Suppressor macrophage treated with lipopolysaccharide for 1 hour (primary cell): ENCODE results near the gene SERPINE2.

Experiments
- DNase-seq, 3 donors: peaks; one replicate each; pipeline ENCODE4 v3.0.0-alpha.2; 2020 to 2022

The SERPINE2 gene

DNA sequence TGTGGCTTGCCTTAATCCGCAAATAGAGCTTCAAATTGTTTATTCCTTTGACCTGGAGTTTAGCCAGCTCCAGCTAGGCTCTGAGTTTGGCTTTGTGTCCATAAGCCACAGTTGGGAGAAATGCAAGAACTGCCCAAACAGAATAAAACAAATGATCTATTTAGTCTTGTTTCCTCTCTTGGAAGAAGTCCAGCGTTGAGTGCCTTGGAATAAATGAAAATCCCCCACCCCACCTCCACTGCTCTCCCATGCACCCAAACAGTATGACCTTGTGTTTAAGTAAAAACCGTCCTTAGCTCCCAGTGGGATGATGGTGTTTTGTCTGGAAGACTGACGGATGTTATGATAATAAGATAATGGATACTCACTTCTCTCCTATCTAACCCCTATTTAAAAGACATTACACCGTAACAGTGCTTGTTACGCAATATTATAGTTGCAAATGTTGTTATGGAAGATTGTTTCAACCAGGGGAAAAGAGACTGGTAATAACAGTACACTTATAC lies 3.2 kb upstream of the SERPINE2 start:
- DNase-seq, result no peak

DNA sequence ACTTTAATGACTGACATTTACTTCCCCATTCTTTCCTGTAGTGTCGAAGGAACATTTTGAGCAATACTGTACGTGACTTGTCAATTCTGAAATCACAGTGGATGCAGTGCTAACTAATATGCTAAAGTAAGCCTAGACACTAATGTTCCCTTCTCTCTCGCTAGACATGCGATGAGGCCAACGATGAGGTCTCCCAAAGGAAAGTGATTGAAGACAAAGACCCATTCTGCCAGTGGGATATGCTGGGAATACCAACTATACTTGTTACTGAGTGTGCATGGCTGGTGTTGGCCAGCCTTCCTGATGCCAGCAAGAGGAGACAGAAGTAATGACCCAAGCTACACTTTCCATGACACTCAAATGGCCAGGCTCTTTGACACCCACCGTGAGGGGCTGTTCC lies 2.5 kb upstream of the SERPINE2 start:
- DNase-seq, result peak in 1 of 3 donors; percentile 13

DNA sequence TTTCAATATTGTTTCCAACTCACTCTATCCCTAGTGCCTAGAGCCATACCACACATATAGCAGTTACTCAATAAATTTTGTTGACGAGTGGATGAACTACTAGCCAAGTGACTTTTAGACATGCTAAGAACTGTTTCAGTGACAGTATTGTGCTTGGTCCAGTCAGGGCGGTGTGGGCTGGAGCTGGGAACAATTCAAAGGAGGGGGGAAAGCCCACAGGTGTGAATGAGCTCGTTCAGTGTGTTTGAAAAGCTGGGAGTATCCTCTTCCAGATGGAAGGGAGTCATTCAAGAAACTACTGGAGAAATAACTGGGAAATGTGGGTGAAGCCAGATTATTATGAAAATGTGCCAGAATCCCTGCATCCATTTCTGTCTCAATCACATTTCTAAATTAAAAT lies 1.7 kb upstream of the SERPINE2 start:
- no peak for DNase-seq

DNA sequence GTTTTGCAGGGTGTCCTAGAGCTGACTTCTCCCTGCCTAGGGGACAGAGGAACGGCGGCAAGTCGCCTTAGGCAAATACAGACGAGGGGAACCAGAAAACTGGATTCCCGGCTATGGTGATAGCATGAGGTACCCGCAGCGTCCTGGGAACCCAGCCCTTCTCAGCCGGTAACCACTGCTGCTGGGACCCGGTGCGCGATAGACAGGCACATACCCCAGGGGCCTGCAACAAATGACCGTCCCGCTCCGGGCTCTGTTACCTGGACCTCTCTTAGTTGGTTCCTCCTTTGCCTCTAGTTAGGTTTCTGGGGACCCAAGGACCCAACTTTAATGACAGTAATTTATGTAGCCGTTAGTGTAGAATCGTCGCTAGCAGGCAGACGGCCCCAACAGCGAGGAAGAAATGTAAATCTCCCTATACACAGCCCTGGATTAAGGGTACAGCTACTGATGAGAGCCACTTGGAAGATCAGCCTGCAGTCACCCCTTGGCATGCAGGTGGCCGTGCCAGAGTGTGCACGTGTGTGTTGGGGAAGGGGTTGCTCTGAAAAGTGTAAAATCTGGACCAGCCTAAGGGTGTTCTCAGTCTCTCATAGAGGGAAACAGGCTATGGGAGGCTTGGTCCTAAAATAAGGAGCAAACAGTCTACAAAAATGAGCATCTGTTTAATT lies 819 bp upstream of the SERPINE2 start:
- DNase-seq, result no peak

DNA sequence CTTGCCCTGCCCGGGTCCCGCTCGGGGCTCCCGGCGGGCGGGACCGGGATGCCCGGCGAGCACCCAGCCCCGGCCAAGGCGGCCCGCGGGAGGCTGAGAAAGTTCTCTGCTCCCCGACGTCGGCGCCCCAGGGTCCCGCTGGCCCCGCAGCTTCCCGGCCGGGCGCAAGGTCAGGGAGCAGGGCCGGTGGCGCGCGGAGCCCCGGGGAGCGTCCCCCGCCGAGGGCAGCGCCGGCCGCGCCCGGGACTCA lies 331 bp downstream of the SERPINE2 start:
- peak in 1 of 3 donors; percentile 29 for DNase-seq

DNA sequence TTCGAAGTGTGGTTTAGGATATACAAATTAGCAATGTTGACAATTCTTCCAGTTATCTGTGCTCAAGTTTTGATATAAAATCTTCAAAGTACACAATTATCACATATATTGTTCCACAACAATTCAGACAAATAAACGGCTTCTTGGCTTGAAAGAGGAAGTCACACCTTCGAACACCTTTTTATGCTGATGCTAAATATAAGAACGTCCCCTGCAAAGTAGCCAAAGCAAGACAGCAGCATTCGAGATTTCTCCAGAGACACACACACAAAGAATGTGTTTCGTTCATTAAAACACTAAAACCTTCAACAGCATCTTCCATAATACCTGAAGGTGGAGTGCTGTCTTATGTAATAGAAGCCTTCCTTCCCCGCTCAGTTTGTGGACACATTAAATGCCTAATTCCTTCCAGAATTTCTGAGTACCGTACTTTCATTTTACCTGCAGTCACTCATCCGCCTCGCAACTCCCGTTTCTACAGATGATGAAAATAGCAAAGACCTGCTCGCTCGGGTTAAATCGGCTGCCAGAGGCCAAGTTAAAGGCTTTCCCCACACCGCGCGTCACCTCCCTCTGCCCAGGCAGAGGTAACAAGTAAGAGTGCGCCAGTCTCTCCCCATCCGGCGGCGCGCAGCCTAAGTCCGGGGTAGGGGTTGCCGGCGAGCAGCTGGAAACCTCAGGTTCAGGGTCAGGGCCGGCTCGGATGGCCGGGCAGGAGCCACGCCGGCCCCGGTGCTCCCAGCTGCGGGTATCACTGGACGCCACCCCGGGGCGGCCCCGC lies 847 bp downstream of the SERPINE2 start:
- peak; percentile 19 to 44 (median 20) for DNase-seq

DNA sequence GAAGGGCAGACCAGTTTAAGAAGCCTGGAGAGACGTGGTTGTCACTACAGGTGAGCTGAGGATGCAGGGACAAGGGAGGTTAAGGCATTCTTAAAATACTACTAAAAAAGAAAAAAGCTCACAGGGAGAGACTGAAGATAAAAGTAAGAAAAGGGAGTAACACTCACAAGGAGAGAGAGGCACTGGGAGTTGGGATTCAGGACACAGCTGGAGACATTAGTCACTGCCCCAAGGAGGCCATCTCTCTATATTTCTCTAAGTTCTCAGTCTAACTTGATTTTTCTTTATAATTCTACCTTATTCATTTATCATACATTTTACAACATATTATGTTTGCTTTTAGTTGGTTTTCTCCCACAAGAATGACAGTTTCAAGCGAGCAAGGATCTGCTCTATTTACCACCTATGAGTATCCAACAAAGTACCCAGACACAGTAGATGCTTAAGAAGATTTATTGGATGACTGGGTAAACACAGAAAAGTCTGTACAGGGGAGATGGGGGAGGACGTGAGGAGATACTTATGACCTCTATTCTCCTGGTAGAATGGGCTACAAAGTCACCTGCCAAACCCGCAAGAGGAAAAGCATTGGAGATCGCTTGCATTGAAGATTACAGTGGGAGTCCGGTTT lies 2.2 kb downstream of the SERPINE2 start:
- no peak for DNase-seq

DNA sequence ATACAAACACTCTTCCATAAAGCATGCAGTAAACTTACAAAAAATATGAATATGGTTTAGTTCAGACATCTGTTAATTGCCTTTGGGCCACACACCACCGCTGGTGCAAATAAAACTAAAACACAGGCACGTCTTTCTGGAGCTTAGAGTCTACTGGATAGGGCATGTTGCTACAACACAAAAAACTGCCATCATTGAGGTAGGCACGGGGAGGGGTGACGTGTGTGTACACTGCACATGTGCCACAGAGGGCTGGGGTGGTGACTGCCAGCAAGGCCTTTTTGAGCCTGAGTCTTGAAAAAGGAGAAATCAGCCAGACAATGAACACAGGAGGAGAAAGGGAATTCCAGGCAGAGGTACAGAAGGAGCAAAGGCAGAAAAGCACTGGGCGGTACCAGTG lies 5.1 kb downstream of the SERPINE2 start:
- peak in 1 of 3 donors; percentile 10 for DNase-seq

DNA sequence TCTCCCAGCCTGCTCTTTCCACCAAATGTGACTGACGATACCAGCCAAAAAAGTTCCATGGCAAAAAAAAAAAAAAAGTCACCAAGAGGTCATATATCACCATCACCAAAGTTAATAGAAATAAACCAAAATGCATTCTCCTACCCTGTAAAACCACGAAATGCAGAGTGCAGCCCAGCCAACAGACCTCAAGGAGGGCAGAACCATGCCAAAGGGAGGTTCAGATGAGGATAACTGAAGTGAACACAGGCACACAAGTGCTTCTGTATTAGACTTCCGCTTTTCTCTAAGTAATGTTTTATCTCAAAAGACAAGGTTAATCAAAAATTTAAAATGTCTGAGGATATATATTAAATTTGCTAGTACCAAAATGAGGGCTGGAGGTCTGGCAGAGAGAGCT lies 5.5 kb downstream of the SERPINE2 start:
- DNase-seq, result peak in 1 of 3 donors; percentile 19

DNA sequence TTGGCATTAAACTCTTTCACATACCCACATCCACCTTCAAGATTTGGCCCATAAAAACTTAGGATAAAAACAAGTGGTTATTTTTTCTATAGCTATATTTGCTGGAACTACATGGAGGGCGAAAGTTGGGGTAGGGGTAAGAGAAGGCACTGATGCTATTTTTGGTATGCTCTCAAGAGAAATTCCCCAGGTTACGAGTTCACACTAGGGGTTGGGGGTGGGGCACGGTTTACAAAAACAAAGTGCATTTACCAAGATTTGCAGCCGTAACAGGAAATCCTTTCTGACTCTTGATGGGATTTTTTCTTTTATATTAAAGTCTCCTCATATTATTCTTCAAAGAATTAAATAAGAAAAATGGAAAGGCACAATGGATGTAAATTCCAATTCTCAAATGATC lies 6.8 kb downstream of the SERPINE2 start:
- DNase-seq, result no peak

DNA sequence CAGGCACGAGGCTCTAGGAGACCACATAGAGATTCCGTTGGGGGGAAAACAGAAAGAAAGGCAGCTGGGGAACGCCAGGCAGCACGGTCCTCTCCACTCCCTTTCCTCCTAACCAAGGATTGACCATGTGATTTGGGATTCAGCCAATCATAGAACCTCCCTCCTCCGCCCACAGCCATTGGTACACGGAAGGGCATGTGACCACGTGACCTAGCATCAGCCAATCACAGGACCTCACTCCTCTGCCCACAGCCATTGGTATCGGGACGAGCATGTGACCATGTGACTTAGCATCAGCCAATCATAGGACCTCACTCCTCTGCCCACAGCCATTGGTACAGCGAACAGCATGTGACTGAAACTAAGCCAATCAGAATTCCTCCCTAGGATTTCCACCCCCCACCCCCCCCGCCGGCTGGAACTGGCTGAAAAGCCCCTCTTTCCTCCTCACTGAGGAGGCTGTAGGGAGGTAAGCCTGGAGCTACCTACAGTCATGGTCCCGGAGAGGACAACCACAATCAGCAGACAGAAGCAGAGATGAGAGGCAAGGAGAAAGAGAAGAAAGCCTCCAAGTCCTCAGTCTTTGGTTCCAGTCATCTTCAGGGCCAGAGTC lies 7.6 kb downstream of the SERPINE2 start:
- DNase-seq, result no peak

DNA sequence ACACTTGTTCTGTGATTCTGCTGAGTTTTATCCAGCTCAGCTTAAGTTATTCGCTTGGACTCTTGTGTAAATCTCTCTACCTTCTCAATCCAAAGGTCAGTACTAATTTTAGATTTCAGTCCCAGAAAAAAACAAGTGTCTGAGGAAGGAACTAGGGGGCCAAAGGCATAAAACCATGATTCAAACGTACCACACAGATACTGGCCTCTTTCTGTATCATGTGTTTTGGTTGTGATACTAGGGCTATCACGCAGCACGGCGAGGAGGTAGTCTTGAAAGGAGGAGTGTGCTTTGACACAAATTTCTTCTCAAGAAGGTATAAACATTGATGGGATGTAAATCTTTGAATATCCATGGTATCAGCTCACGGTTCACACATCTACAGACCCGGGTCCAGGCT lies 8.3 kb downstream of the SERPINE2 start:
- DNase-seq, result no peak

DNA sequence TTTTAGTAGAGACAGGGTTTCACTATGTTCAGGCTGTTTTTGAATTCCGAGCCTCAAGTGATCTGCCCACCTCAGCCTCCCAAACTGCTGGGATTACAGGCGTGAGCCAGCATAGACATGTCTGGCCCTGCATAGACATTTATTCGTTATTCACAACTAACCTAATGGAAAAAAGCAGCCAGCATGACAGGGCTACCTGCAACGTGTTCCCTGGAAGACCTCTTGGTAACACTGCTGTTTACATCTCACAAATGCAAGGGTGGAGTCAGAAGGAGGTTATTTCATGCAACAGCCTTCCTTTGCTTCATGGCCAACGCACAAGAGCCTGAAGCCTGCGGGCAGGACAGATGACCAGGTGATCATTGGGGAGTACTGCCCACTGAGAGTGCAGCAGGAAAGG lies 9.2 kb downstream of the SERPINE2 start:
- no peak for DNase-seq

DNA sequence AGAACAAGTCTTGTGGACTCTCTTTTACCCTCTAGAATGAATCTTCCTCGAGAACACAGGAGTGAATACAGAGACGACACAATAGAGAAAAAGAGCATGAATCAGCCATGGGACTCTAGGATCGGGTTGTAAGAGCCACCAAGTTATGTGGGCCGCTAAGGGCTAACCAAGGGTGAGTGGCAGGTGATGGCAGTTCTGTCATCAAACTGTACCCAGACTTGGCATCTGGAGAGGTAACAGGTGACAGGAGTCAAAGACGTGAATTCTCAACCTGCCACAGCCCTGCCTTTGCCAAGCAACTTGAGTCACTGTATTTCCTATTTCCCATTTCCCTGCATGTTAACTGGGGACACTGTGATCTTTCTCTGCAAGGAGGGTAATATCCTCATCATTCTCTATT lies 11.2 kb downstream of the SERPINE2 start:
- no peak for DNase-seq

DNA sequence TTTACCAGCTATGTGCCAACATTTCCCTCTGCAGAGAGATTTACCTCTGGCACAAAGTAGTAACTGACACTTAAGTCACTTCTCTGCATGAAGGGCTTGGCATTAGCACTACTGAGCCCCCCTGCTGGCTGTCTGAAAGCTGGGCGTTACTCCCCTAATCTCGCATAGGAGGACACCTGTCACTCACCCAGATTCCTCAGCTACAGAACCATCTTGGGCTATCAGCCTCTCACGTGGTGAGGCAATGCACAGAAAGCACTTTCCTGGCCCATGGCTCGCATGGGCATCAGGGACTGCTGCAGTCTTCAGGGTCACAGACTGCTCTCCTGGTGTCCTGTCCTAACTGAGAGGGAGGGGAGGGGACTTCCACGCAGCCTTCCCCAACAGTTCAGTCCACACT lies 12.0 kb downstream of the SERPINE2 start:
- DNase-seq, result no peak

DNA sequence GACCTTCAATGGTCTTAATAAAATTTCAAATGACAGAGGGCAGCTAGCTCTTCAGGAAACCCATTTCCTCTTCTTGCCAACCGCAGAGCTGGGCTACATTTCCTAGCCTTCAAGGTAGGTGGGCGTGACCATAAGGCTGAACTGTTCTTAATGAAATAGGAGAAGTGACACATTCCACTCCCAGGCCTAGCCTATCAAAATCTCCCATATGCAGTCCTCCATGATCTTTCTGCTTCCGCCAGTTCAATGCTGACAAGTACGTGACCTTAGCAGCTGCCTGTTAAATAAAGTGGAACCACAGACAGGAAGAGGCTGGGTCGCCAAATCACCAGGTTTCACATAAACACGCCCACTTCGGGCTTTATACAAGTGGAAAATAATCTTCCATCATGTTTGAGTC lies 13.2 kb downstream of the SERPINE2 start:
- peak; percentile 79 to 88 (median 85) for DNase-seq

DNA sequence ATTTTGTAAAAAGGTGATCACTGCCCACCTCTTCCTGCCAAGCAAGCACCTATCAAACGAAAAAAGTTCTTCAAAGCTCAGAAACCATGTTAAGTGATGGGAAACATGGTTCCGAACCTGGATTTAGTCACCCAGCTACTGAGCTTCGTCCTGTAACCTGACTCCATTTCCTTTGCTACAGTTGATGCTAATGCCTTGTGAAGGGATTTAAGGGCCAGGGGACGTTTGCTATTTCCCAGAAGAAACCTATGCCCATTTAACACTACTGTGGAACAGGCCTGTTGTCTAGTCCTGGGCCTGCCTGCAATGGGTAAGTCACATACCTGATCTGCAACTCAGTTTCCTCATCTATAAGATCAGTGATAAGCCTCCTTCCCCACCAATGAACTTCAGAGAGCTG lies 14.8 kb downstream of the SERPINE2 start:
- DNase-seq, result no peak

DNA sequence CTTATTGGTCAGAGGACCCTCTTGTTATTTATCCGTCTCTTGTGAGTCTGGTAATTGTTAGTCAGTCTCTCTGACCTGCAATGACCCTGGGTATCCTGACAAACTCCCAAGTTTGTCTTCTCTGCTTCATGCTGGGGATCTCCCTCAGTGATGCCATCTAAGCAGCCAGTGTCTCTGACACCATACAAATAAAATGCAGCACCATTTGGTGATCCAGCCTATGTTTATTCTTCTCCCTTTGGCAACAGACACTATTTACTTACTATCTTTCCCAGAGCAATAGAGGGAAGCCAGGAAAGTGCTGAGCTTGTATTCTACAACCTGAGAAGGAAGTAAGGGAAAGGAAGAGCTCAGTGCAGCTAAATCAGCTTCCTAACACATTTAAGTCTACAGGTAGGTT lies 15.9 kb downstream of the SERPINE2 start:
- DNase-seq, result no peak

DNA sequence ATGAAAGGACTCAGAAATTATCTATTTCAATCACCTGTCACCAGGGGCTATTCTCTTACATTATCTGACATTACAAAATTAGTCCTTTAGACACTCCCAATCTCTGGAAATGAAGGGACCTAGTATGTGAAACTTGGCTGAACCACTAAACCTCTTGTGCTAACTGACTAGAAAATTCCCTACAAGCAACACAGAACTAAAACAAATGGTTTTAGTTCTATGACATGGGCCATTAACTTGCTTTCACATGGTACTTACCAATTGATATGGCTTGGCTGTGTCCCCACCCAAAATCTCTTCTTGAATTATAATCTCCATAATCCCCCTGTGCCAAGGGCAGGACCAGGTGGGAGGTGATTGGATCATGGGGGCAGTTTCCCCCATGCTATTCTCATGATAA lies 16.6 kb downstream of the SERPINE2 start:
- DNase-seq, result no peak

DNA sequence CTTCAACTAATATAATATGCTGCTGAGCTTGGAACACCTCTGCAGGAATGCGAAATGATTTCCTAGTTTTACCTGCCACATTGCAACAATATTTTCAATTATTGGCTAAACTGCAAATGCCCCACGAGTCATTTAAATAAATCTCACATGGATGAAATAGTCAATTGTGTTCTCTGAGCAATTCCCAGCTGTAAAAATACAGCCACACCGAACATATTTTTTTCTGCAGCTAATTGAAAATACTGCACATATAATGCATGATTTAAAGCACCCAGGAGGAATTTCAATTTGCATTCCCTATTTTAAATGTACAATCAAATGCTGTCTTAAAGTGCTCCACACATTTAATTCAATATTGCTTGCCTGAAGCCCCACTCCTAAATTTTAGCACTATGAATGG lies 18.6 kb downstream of the SERPINE2 start:
- no peak for DNase-seq

DNA sequence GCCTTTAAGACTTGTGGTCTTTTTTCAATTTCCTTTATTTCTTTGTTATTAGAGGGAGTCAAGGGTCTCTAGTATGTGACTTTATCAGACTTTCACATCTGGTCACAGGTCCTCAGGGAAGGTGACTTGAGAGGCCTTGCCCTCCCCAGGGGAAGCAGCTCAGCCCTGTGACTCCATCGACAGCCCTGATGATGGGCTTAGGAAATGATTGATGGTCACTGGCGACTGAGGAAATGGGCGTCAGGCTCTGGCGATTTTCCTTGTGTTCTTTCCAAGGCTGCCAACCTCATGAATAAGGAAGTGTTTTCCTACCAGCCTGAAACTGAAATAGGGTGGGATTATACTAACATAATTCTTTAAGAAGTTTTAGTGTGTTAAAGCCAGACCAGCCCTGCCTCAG lies 21.1 kb downstream of the SERPINE2 start:
- no peak for DNase-seq

DNA sequence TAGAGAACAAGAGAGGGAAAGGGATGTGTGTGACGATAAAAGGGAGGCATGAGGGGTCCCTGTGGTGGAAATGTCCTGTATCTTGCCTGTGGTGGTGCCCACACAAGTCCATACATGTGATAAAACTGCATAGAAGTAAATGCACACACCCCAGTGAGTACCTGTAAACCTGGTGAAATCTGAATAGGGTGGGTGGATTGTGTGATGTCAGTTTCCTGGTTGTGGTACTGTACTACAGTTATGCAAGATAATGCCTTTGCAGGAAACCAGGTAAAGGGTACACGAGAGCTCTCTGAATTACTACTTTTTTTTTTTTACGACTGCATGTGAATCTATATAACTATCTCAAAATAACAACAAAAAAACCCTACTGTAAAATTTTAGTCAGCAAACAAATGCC lies 22.1 kb downstream of the SERPINE2 start:
- no peak for DNase-seq

DNA sequence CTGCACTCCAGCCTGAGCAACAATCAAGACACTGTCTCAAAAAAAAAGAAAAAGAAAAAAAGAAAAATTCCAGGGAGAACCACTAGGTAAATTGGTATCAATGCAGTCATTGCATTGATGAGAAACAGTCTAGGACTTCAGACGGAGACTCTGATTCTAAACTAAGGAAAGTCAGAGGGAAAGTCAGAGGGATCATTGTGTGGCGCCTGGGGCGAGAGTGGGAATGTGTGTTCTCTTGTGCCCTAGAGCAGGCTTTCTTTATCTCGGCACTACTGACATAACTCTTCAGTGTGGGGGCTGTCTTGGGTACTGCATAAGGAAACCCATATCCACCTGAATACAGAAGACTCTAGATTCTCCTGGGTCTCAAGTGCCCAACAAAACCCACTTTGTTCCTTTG lies 24.8 kb downstream of the SERPINE2 start:
- DNase-seq, result no peak

DNA sequence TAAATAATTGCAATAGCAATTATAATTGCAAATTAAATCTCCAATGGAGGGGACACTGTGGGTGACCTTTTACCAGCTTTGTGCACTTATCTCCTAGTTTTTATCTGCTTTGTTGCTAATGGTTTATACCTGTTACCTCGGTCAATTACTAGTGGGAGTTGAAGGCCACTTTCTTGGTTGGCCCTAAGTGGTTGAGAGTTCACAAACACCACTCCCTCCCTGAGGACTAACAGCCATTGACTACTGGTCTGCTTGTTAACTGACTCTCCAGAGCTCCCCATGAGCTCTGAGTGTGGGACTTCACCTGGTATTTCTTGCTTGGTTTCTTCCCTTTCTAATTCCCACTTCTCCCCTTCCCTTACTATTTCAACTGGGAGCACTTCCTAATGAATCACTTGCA lies 27.2 kb downstream of the SERPINE2 start:
- DNase-seq, result no peak
